H9 (cell line): Measurements from ENCODE around the gene NUTF2. TPM values are rescaled to one million over a fixed set of nuclear protein-coding genes. Genes with fewer than 3 reads are reported as not detected.

Experiments used
- DNase-seq: peaks from one replicate; pipeline ENCODE4 v3.0.0-alpha.2; 2017
- H2AFZ ChIP-seq: one replicate; pipeline ENCODE4 v1.6.1; 2013; ENCODE audit warnings: mild to moderate bottlenecking, low read length, control low read depth, moderate library complexity
- H2AK5ac ChIP-seq: 2 replicates; pipeline ENCODE4 v1.6.1; 2013; ENCODE audit warnings: low read length, control low read depth, mixed read lengths; ENCODE audit not compliant: insufficient read length
- H2BK120ac ChIP-seq: one replicate; pipeline ENCODE4 v1.6.1; 2013; ENCODE audit warnings: low read depth, mild to moderate bottlenecking, low read length, control low read depth, inconsistent platforms; ENCODE audit not compliant: poor library complexity, severe bottlenecking
- H2BK12ac ChIP-seq: 2 replicates; pipeline ENCODE4 v1.6.1; 2013; ENCODE audit warnings: low read length, control low read depth, mixed read lengths, low read depth; ENCODE audit not compliant: insufficient read length
- H2BK15ac ChIP-seq: 2 replicates; pipeline ENCODE4 v1.6.1; 2013; ENCODE audit warnings: low read depth, low read length, control low read depth
- H2BK20ac ChIP-seq: one replicate; pipeline ENCODE4 v1.6.1; 2013; ENCODE audit warnings: low read depth, mild to moderate bottlenecking, low read length, control low read depth, inconsistent platforms; ENCODE audit not compliant: poor library complexity, severe bottlenecking
- H2BK5ac ChIP-seq: 2 replicates; pipeline ENCODE4 v1.6.1; 2013; ENCODE audit warnings: low read length, control low read depth, mixed read lengths; ENCODE audit not compliant: insufficient read length
- H3K14ac ChIP-seq: 2 replicates; pipeline ENCODE4 v1.6.1; 2013; ENCODE audit warnings: low read length, control low read depth; ENCODE audit not compliant: insufficient read depth
- H3K18ac ChIP-seq: 2 replicates; pipeline ENCODE4 v1.6.1; 2013; ENCODE audit warnings: low read depth, mild to moderate bottlenecking, mixed read lengths, low read length, control low read depth; ENCODE audit not compliant: insufficient read length
- H3K23ac ChIP-seq: 2 replicates; pipeline ENCODE4 v1.6.1; 2013; ENCODE audit warnings: low read length, control low read depth, mixed read lengths, low read depth; ENCODE audit not compliant: insufficient read length
- H3K23me2 ChIP-seq: 2 replicates; pipeline ENCODE4 v1.6.1; 2013; ENCODE audit warnings: low read depth, mild to moderate bottlenecking, mixed read lengths, low read length, control low read depth; ENCODE audit not compliant: insufficient read length, poor library complexity, severe bottlenecking
- H3K27ac ChIP-seq: 2 replicates; pipeline ENCODE4 v1.5.1; 2013; ENCODE audit warnings: low read length, control low read depth, mixed read lengths, low read depth; ENCODE audit not compliant: insufficient read length
- H3K27me3 ChIP-seq: 2 replicates; pipeline ENCODE4 v1.6.1; 2013; ENCODE audit warnings: low read length, control low read depth, inconsistent platforms; ENCODE audit not compliant: insufficient read depth
- H3K4ac ChIP-seq: 2 replicates; pipeline ENCODE4 v1.6.1; 2013; ENCODE audit warnings: low read depth, mild to moderate bottlenecking, control low read depth, inconsistent platforms, low read length, moderate library complexity
- H3K4me1 ChIP-seq: 2 replicates; pipeline ENCODE4 v1.6.1; 2013; ENCODE audit warnings: low read length, control low read depth, inconsistent platforms; ENCODE audit not compliant: insufficient read depth
- H3K4me2 ChIP-seq: 2 replicates; pipeline ENCODE4 v1.6.1; 2013; ENCODE audit warnings: low read length, control low read depth, mixed read lengths; ENCODE audit not compliant: insufficient read length, insufficient read depth
- H3K56ac ChIP-seq: 2 replicates; pipeline ENCODE4 v1.6.1; 2013; ENCODE audit warnings: low read depth, mild to moderate bottlenecking, mixed read lengths, low read length, control low read depth; ENCODE audit not compliant: insufficient read length
- H3K79me1 ChIP-seq: 2 replicates; pipeline ENCODE4 v1.6.1; 2013; ENCODE audit warnings: low read depth, mild to moderate bottlenecking, moderate library complexity, low read length, control low read depth, inconsistent platforms; ENCODE audit not compliant: insufficient read depth, poor library complexity, severe bottlenecking
- H3K79me2 ChIP-seq: 2 replicates; pipeline ENCODE4 v1.6.1; 2013; ENCODE audit warnings: low read length, control low read depth, inconsistent platforms; ENCODE audit not compliant: insufficient read depth
- H3K9ac ChIP-seq: 2 replicates; pipeline ENCODE4 v1.6.1; 2013; ENCODE audit warnings: low read length, control low read depth, mixed read lengths; ENCODE audit not compliant: insufficient read length; ENCODE audit errors: extremely low read depth
- H3K9me3 ChIP-seq: one replicate; pipeline ENCODE4 v1.6.1; 2013; ENCODE audit warnings: low read depth, low read length, inconsistent platforms; ENCODE audit not compliant: control insufficient read depth
- H3T11ph ChIP-seq: one replicate; pipeline ENCODE4 v1.6.1; 2013; ENCODE audit warnings: mild to moderate bottlenecking, low read length, control low read depth, inconsistent platforms
- H4K20me1 ChIP-seq: one replicate; pipeline ENCODE4 v1.6.1; 2013; ENCODE audit not compliant: control insufficient read depth, insufficient read length, insufficient read depth
- H4K5ac ChIP-seq: 2 replicates; pipeline ENCODE4 v1.6.1; 2013; ENCODE audit warnings: low read depth, mild to moderate bottlenecking, mixed read lengths, low read length, control low read depth; ENCODE audit not compliant: insufficient read length
- H4K8ac ChIP-seq: replicated peaks from 2 replicates; pipeline ENCODE4 v1.6.1; 2013; ENCODE audit warnings: low read length, control low read depth, mixed read lengths, low read depth; ENCODE audit not compliant: insufficient read length
- H4K91ac ChIP-seq: 2 replicates; pipeline ENCODE4 v1.6.1; 2013; ENCODE audit warnings: low read depth, mild to moderate bottlenecking, moderate library complexity, mixed read lengths, low read length, control low read depth; ENCODE audit not compliant: insufficient read length
- H3K27ac Mint-ChIP-seq, 3 experiments: 2 replicates in 2 of 3; 3 replicates in 1 of 3; pipeline ENCODE4 v1.8.0; 2020 to 2021; ENCODE audit warnings: mixed read lengths in 3 of 3, mild to moderate bottlenecking in 1 of 3, moderate library complexity in 1 of 3
- H3K27me3 Mint-ChIP-seq: 2 replicates; pipeline ENCODE4 v1.8.0; 2021; ENCODE audit warnings: low read depth, mild to moderate bottlenecking, moderate library complexity, mixed read lengths
- H3K36me3 Mint-ChIP-seq, 3 experiments: 2 replicates in 2 of 3; 3 replicates in 1 of 3; pipeline ENCODE4 v1.8.0; 2020 to 2021; ENCODE audit warnings: low read depth in 3 of 3, mixed read lengths in 3 of 3; ENCODE audit not compliant: insufficient read depth in 1 of 3
- H3K4me1 Mint-ChIP-seq, 2 experiments: 2 replicates each; pipeline ENCODE4 v1.8.0; 2020; ENCODE audit warnings: mixed read lengths in 2 of 2
- H3K4me3 Mint-ChIP-seq, 2 experiments: 2 replicates in 1 of 2; 3 replicates in 1 of 2; pipeline ENCODE4 v1.8.0; 2020 to 2021; ENCODE audit warnings: mild to moderate bottlenecking in 2 of 2, mixed read lengths in 2 of 2, moderate library complexity in 1 of 2
- H3K9me3 Mint-ChIP-seq, 2 experiments: 2 replicates in 1 of 2; 3 replicates in 1 of 2; pipeline ENCODE4 v1.8.0; 2020; ENCODE audit warnings: mild to moderate bottlenecking in 2 of 2, mixed read lengths in 2 of 2, moderate library complexity in 1 of 2
- CTCF ChIP-seq: fragments of 200-600 bp; sonication (generic); conservative IDR thresholded peaks from 3 replicates; pipeline ENCODE4 v1.8.0; 2021; ENCODE audit warnings: antibody characterized with exemption, mild to moderate bottlenecking
- WGBS: extraction: QIAGEN DNeasy Blood & Tissue Kit; methylation state at CpG from one replicate; pipeline ENCODE4 v1.1.7; 2013; ENCODE audit warnings: missing lambda C conversion rate, low lambda C conversion rate, mixed read lengths; ENCODE audit not compliant: insufficient read length; ENCODE audit errors: extremely low coverage; 5-methylcytosine and 5-hydroxymethylcytosine counted together
- total RNA-seq: library from RNA; stranded (reverse); gene quantifications from 2 replicates; pipeline ENCODE4 v1.2.1, GENCODE V29; 2021

Gene NUTF2
- total RNA-seq, 1 experiment from 2014 or later, result 198 TPM

GRCh38 chr16:67878232-67878631 is 31.5 kb downstream of the NUTF2 start:
- Histone ChIP-seq H3K23me2 (peaks cover 8% of the 10 kb centered on the region), H2AFZ (no peak overlapping the region), H2BK20ac (no peak overlapping the region), H3K79me1 (no peaks in the 10 kb centered on the region), H3K4me2 (no peak overlapping the region), H4K91ac (no peak overlapping the region), H3T11ph (no peak overlapping the region), H3K56ac (no peak overlapping the region), H3K27me3 (no peaks in the 10 kb centered on the region), H2BK15ac (no peak overlapping the region), H2BK120ac (no peak overlapping the region), H3K4me1 (no peaks in the 10 kb centered on the region; the same call in 1 of the 2 replicates), H4K5ac (no peak overlapping the region), H4K8ac (no peak overlapping the region), H3K79me2 (peaks cover 2% of the 10 kb centered on the region; the same call in 1 of the 2 replicates), H2BK5ac (no peak overlapping the region), H2BK12ac (no peak overlapping the region), H2AK5ac (no peak overlapping the region), H3K14ac (no peak overlapping the region), H4K20me1 (no peaks in the 10 kb centered on the region), H3K9me3 (no peaks in the 10 kb centered on the region), H3K4ac (no peak overlapping the region), H3K9ac (no peak overlapping the region), H3K27ac (no peak overlapping the region), H3K18ac (no peak overlapping the region), H3K23ac (no peak overlapping the region)
- no CpG with 5 or more reads among the region's 6 CpGs for WGBS
- no peak for TF ChIP-seq CTCF
- H3K27me3 Mint-ChIP-seq, result no peaks in the 10 kb centered on the region
- H3K9me3 Mint-ChIP-seq, result no peaks in the 10 kb centered on the region
- no peak overlapping the region for H3K4me3 Mint-ChIP-seq
- peaks cover 7 to 8% of the 10 kb centered on the region in 2 experiments for H3K4me1 Mint-ChIP-seq
- H3K27ac Mint-ChIP-seq, result no peak overlapping the region
- peaks cover 26 to 73% (median 64%) of the 10 kb centered on the region in 3 experiments for H3K36me3 Mint-ChIP-seq
- DNase-seq, result no peak
